ENCODE data around the gene LARP7. TPM values are rescaled to one million over a fixed set of nuclear protein-coding genes. Genes with fewer than 3 reads are reported as not detected.
"Not testable (repeated sequence)": the region's sequence is repeated elsewhere in the genome, so short reads cannot be mapped to it uniquely, and the experiment has no call there.

LARP7 gene
- polyA plus RNA-seq (2013, experiment 1 of 2) = 34.9 TPM
- 49.3 TPM for polyA plus RNA-seq (2013, experiment 2 of 2)

GRCh38 chr4:112636688-112637551 is at the start of gene LARP7, which contains the start of gene ZGRF1:
Gene LARP7, plus strand, starts transcription at chr4:112637143. Its CDS starts 7,527 bp downstream, at chr4:112644670.
Gene ZGRF1, minus strand, starts transcription at chr4:112636909. Its CDS starts 3,733 bp downstream, at chr4:112633176.
- peak within 1 kb of the TSS; percentile 91 for H3K9ac ChIP-seq (ENCODE audit: low read depth, low read length)
- H3K4me3 ChIP-seq (ENCODE audit: low read length) = peak within 1 kb of the TSS; percentile 75
- no peaks in the 10 kb centered on the region for H3K27me3 ChIP-seq (ENCODE audit: insufficient read depth, low read length)
- H3K27ac ChIP-seq (ENCODE audit: low read depth, low read length) = peak within 1 kb of the TSS; percentile 89
- H3K36me3 ChIP-seq (ENCODE audit: insufficient read depth, low read length) = peaks cover 31% of the 10 kb centered on the region
- peaks cover 17% of the 10 kb centered on the region for H3K4me1 ChIP-seq (ENCODE audit: insufficient read depth, low read length)
- under 1% methylated on average over 66 of the region's 66 CpGs for WGBS
- no peaks in the 10 kb centered on the region for H3K9me3 ChIP-seq (ENCODE audit: insufficient read depth, low read depth, low read length)

- H3K9me3 ChIP-seq (ENCODE audit: insufficient read depth, low read depth, low read length) = no peaks in the 10 kb centered on the region
- H3K4me1 ChIP-seq (ENCODE audit: insufficient read depth, low read length) = no peaks in the 10 kb centered on the region
- no peak overlapping the region for H3K4me3 ChIP-seq (ENCODE audit: low read length)
- no peak overlapping the region for H3K9ac ChIP-seq (ENCODE audit: low read depth, low read length)
- no peak overlapping the region for H3K27ac ChIP-seq (ENCODE audit: low read depth, low read length)
- peaks cover 62% of the 10 kb centered on the region for H3K36me3 ChIP-seq (ENCODE audit: insufficient read depth, low read length)
- no peaks in the 10 kb centered on the region for H3K27me3 ChIP-seq (ENCODE audit: insufficient read depth, low read length)
Measured at GRCh38 chr4:112589206-112589605, 47.7 kb upstream of the LARP7 start.

GRCh38 chr4:112591593-112591992 is 45.4 kb upstream of the LARP7 start:
- 83% methylated on average over 1 of the region's 1 CpG for WGBS
- H3K9ac ChIP-seq (ENCODE audit: low read depth, low read length) = no peak overlapping the region

GRCh38 chr4:112592717-112593116 is 44.2 kb upstream of the LARP7 start:
- Histone ChIP-seq H3K4me3 (ENCODE audit: low read length) (no peak overlapping the region), H3K27ac (ENCODE audit: low read depth, low read length) (no peak overlapping the region), H3K4me1 (ENCODE audit: insufficient read depth, low read length) (no peaks in the 10 kb centered on the region), H3K27me3 (ENCODE audit: insufficient read depth, low read length) (no peaks in the 10 kb centered on the region), H3K9ac (ENCODE audit: low read depth, low read length) (no peak overlapping the region), H3K36me3 (ENCODE audit: insufficient read depth, low read length) (peaks cover 34% of the 10 kb centered on the region), H3K9me3 (ENCODE audit: insufficient read depth, low read depth, low read length) (no peaks in the 10 kb centered on the region)

More at GRCh38 chr4:112591593-112591992, 45.4 kb upstream of the LARP7 start:
- Histone ChIP-seq H3K36me3 (ENCODE audit: insufficient read depth, low read length) (peaks cover 44% of the 10 kb centered on the region), H3K9me3 (ENCODE audit: insufficient read depth, low read depth, low read length) (no peaks in the 10 kb centered on the region), H3K4me1 (ENCODE audit: insufficient read depth, low read length) (no peaks in the 10 kb centered on the region), H3K4me3 (ENCODE audit: low read length) (no peak overlapping the region), H3K27me3 (ENCODE audit: insufficient read depth, low read length) (no peaks in the 10 kb centered on the region), H3K27ac (ENCODE audit: low read depth, low read length) (no peak overlapping the region)

GRCh38 chr4:112593438-112594133 is 43.4 kb upstream of the LARP7 start:
- Histone ChIP-seq H3K36me3 (ENCODE audit: insufficient read depth, low read length) (peaks cover 30% of the 10 kb centered on the region), H3K27me3 (ENCODE audit: insufficient read depth, low read length) (no peaks in the 10 kb centered on the region), H3K4me1 (ENCODE audit: insufficient read depth, low read length) (no peaks in the 10 kb centered on the region), H3K27ac (ENCODE audit: low read depth, low read length) (no peak overlapping the region), H3K9ac (ENCODE audit: low read depth, low read length) (no peak overlapping the region), H3K4me3 (ENCODE audit: low read length) (no peak overlapping the region), H3K9me3 (ENCODE audit: insufficient read depth, low read depth, low read length) (no peaks in the 10 kb centered on the region)
- 94% methylated on average over 5 of the region's 5 CpGs for WGBS

- no CpG with 5 or more reads among the region's 1 CpG for WGBS
- no peaks in the 10 kb centered on the region for H3K27me3 ChIP-seq (ENCODE audit: insufficient read depth, low read length)
Measured at GRCh38 chr4:112594993-112595392, 42.0 kb upstream of the LARP7 start.

GRCh38 chr4:112604589-112604988 is 32.4 kb upstream of the LARP7 start:
- no peaks in the 10 kb centered on the region for H3K9me3 ChIP-seq (ENCODE audit: insufficient read depth, low read depth, low read length)
- peaks cover 76% of the 10 kb centered on the region for H3K36me3 ChIP-seq (ENCODE audit: insufficient read depth, low read length)
- H3K9ac ChIP-seq (ENCODE audit: low read depth, low read length) = no peak overlapping the region
- no peak overlapping the region for H3K4me3 ChIP-seq (ENCODE audit: low read length)
- no peaks in the 10 kb centered on the region for H3K27me3 ChIP-seq (ENCODE audit: insufficient read depth, low read length)
- no peak overlapping the region for H3K27ac ChIP-seq (ENCODE audit: low read depth, low read length)
- H3K4me1 ChIP-seq (ENCODE audit: insufficient read depth, low read length) = no peaks in the 10 kb centered on the region

More at GRCh38 chr4:112594993-112595392, 42.0 kb upstream of the LARP7 start:
- no peak overlapping the region for H3K4me3 ChIP-seq (ENCODE audit: low read length)
- H3K27ac ChIP-seq (ENCODE audit: low read depth, low read length) = no peak overlapping the region
- no peaks in the 10 kb centered on the region for H3K9me3 ChIP-seq (ENCODE audit: insufficient read depth, low read depth, low read length)
- H3K4me1 ChIP-seq (ENCODE audit: insufficient read depth, low read length) = no peaks in the 10 kb centered on the region
- peaks cover 31% of the 10 kb centered on the region for H3K36me3 ChIP-seq (ENCODE audit: insufficient read depth, low read length)
- H3K9ac ChIP-seq (ENCODE audit: low read depth, low read length) = no peak overlapping the region

GRCh38 chr4:112612814-112613213 is 24.1 kb upstream of the LARP7 start:
- not testable (repeated sequence) for H3K4me3 ChIP-seq (ENCODE audit: low read length); H3K4me1 ChIP-seq (ENCODE audit: insufficient read depth, low read length); H3K9me3 ChIP-seq (ENCODE audit: insufficient read depth, low read depth, low read length); H3K27ac ChIP-seq (ENCODE audit: low read depth, low read length); H3K9ac ChIP-seq (ENCODE audit: low read depth, low read length); H3K27me3 ChIP-seq (ENCODE audit: insufficient read depth, low read length)
- H3K36me3 ChIP-seq (ENCODE audit: insufficient read depth, low read length) = peaks cover 71% of the 10 kb centered on the region
- 100% methylated on average over 2 of the region's 2 CpGs for WGBS

GRCh38 chr4:112616984-112617383 is 20.0 kb upstream of the LARP7 start:
- no peak overlapping the region for H3K27ac ChIP-seq (ENCODE audit: low read depth, low read length)
- H3K9me3 ChIP-seq (ENCODE audit: insufficient read depth, low read depth, low read length) = no peaks in the 10 kb centered on the region
- H3K36me3 ChIP-seq (ENCODE audit: insufficient read depth, low read length) = peaks cover 71% of the 10 kb centered on the region
- H3K4me1 ChIP-seq (ENCODE audit: insufficient read depth, low read length) = no peaks in the 10 kb centered on the region
- 80% methylated on average over 1 of the region's 2 CpGs for WGBS
- H3K27me3 ChIP-seq (ENCODE audit: insufficient read depth, low read length) = no peaks in the 10 kb centered on the region
- H3K4me3 ChIP-seq (ENCODE audit: low read length) = no peak overlapping the region
- H3K9ac ChIP-seq (ENCODE audit: low read depth, low read length) = no peak overlapping the region

GRCh38 chr4:112626228-112626627 is 10.7 kb upstream of the LARP7 start:
- Histone ChIP-seq H3K4me1 (ENCODE audit: insufficient read depth, low read length) (no peaks in the 10 kb centered on the region), H3K27ac (ENCODE audit: low read depth, low read length) (no peak overlapping the region), H3K36me3 (ENCODE audit: insufficient read depth, low read length) (peaks cover 83% of the 10 kb centered on the region), H3K4me3 (ENCODE audit: low read length) (no peak overlapping the region), H3K9me3 (ENCODE audit: insufficient read depth, low read depth, low read length) (no peaks in the 10 kb centered on the region), H3K9ac (ENCODE audit: low read depth, low read length) (no peak overlapping the region), H3K27me3 (ENCODE audit: insufficient read depth, low read length) (no peaks in the 10 kb centered on the region)
- 92% methylated on average over 4 of the region's 4 CpGs for WGBS

GRCh38 chr4:112633477-112634235 is 3.3 kb upstream of the LARP7 start:
- WGBS = 40% methylated on average over 4 of the region's 4 CpGs
- Histone ChIP-seq H3K36me3 (ENCODE audit: insufficient read depth, low read length) (peaks cover 46% of the 10 kb centered on the region), H3K27me3 (ENCODE audit: insufficient read depth, low read length) (no peaks in the 10 kb centered on the region), H3K9me3 (ENCODE audit: insufficient read depth, low read depth, low read length) (no peaks in the 10 kb centered on the region), H3K4me1 (ENCODE audit: insufficient read depth, low read length) (peaks cover 15% of the 10 kb centered on the region), H3K9ac (ENCODE audit: low read depth, low read length) (no peak overlapping the region; the same call in 1 of the 2 replicates), H3K27ac (ENCODE audit: low read depth, low read length) (no peak overlapping the region), H3K4me3 (ENCODE audit: low read length) (no peak overlapping the region)
